ENCODE measurements around the gene GATC. TPM values are rescaled to one million over a fixed set of nuclear protein-coding genes. Genes with fewer than 3 reads are reported as not detected.

Gene GATC
- total and polyA plus RNA-seq, 10 of the 15 experiments (the other 5 are each of a cell fraction or from before 2014, with no cell fraction given) = 5.1 to 40.3 (median 22.9) TPM

DNA sequence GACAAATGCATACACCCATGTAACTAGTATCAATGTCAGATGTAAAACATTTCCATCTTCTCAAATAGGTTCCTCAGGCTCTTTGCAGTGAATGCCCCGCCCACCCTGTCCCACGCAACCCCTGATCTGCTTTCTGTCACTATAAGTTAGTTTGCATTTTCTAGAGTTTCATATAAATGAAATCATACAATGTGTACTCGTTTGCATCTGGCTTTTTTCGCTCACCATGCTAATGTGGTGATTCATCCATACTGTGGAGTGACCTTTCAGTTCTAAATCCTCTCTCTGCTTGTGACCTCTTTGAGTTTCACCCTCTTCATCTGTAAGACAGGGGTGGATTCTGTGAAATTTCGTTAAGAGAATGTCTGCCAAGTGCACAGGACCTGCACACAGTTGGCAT lies 46.7 kb upstream of the GATC start:
- H2AFZ ChIP-seq (ENCODE audit: control insufficient read depth, low read depth, low read length) = no peak overlapping the region
- RAD21 ChIA-PET (ENCODE audit: unreplicated experiment) = no interaction called here
- WGBS (ENCODE audit: insufficient coverage, insufficient replicate concordance, low lambda C conversion rate, missing lambda C conversion rate) = under 1% methylated on average over 5 of the region's 5 CpGs
- H3K27me3 ChIP-seq (replicated peaks in 1 of 2; ENCODE audit: control insufficient read depth in 2 of 2, insufficient read depth in 2 of 2, low read length in 1 of 2) = no peaks in the 10 kb centered on the region; a peak in 2 of 4 replicates
- H3K79me2 ChIP-seq (ENCODE audit: control insufficient read depth, insufficient read depth, low read length) = no peaks in the 10 kb centered on the region
- in situ Hi-C loops (cut with MboI) (no loop called here), intact Hi-C loops (cut with micrococcal nuclease; ENCODE audit: unreplicated experiment) (no loop called here)
- no TSS peak for BruUV-seq (replicated peaks)
- no peak overlapping the region for H3K27ac ChIP-seq (ENCODE audit: control insufficient read depth, insufficient read depth)
- CTCF ChIA-PET = interaction anchor here (0.6 kb wide), 1 partner anchor 30 kb away, joined by 3 read pairs; no protein-coding TSS in a partner anchor
- SMC1A ChIA-PET (ENCODE audit: uncharacterized antibody, unreplicated experiment) = no interaction called here
- DNase-seq (ENCODE audit: low read depth, low spot score) (peak; percentile 5), FAIRE-seq (no peak), ATAC-seq (peak; percentile 61)
- H3K9ac ChIP-seq (ENCODE audit: control insufficient read depth, insufficient read depth, low read length) = no peak overlapping the region
- H3K36me3 ChIP-seq (ENCODE audit: control insufficient read depth in 2 of 2, insufficient read depth in 2 of 2, low read length in 1 of 2) = no peaks in the 10 kb centered on the region
- POLR2A ChIA-PET = no interaction called here
- TF ChIP-seq JUND (IDR thresholded peaks at IDR 0.05; ENCODE audit: low read depth, low read length) (no peak), NR2F1 (conservative IDR thresholded peaks at IDR 0.05) (0 out of 2 replicates have a peak, but pooled peaks have one; percentile 27)
- no peaks in the 10 kb centered on the region for H3K9me3 ChIP-seq (replicated peaks; ENCODE audit: control insufficient read depth, insufficient read depth, low read length)
- H3K4me3 ChIP-seq = no peak overlapping the region
- no peak overlapping the region for H3K4me2 ChIP-seq (ENCODE audit: control insufficient read depth, insufficient read depth)
- H3K4me1 ChIP-seq (ENCODE audit: control insufficient read depth, insufficient read depth, low read length) = 0 out of 2 replicates have a peak, but pooled peaks cover 3% of the 10 kb centered on the region
- H4K20me1 ChIP-seq (ENCODE audit: control insufficient read depth, insufficient read depth) = no peaks in the 10 kb centered on the region

DNA sequence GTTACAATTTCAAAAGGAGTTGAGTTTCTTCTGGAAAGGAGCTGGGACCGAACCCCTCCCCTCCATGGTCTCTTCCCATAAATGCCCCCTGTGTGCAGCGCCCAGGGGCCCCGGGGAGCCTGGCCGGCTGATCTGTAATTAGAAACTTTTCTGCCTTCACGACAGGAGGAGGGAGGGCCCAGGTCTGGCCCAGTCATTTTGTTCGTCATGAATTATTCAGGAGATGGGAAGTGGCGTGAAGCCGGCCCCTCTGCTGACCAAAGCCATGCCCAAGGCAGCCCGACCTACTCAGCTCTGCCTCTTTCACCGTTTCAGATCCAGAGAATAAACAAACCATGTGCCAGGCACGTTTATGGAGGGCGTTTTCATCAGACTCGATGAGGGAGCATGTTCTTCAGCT lies 44.0 kb upstream of the GATC start:
- Histone ChIP-seq H3K4me2 (ENCODE audit: control insufficient read depth, insufficient read depth) (no peak overlapping the region), H3K27ac (ENCODE audit: control insufficient read depth, insufficient read depth) (no peak overlapping the region), H3K4me1 (ENCODE audit: control insufficient read depth, insufficient read depth, low read length) (0 out of 2 replicates have a peak, but pooled peaks cover 3% of the 10 kb centered on the region), H4K20me1 (ENCODE audit: control insufficient read depth, insufficient read depth) (no peaks in the 10 kb centered on the region), H2AFZ (ENCODE audit: control insufficient read depth, low read depth, low read length) (no peak overlapping the region), H3K4me3 (no peak overlapping the region), H3K36me3 (ENCODE audit: control insufficient read depth in 2 of 2, insufficient read depth in 2 of 2, low read length in 1 of 2) (no peaks in the 10 kb centered on the region), H3K9me3 (replicated peaks; ENCODE audit: control insufficient read depth, insufficient read depth, low read length) (no peaks in the 10 kb centered on the region), H3K27me3 (replicated peaks in 1 of 2; ENCODE audit: control insufficient read depth in 2 of 2, insufficient read depth in 2 of 2, low read length in 1 of 2) (no peaks in the 10 kb centered on the region), H3K79me2 (ENCODE audit: control insufficient read depth, insufficient read depth, low read length) (no peaks in the 10 kb centered on the region), H3K9ac (ENCODE audit: control insufficient read depth, insufficient read depth, low read length) (no peak overlapping the region)
- RAD21 ChIA-PET (ENCODE audit: unreplicated experiment) = no interaction called here
- SMC1A ChIA-PET (ENCODE audit: uncharacterized antibody, unreplicated experiment) = no interaction called here
- intact Hi-C loops (cut with micrococcal nuclease; ENCODE audit: unreplicated experiment) (no loop called here), in situ Hi-C loops (cut with MboI) (no loop called here)
- ATAC-seq (no peak), DNase-seq (ENCODE audit: low read depth, low spot score) (no peak), FAIRE-seq (no peak)
- POLR2A ChIA-PET = interaction anchor here (0.5 kb wide), 1 partner anchor 404 kb away, joined by 4 read pairs; no protein-coding TSS in a partner anchor
- TF ChIP-seq NFYA (IDR thresholded peaks at IDR 0.05; ENCODE audit: borderline replicate concordance, low read depth, low read length) (no peak), SMC3 (IDR thresholded peaks at IDR 0.05; ENCODE audit: borderline replicate concordance, low read length) (no peak), SIN3A (IDR thresholded peaks at IDR 0.05; ENCODE audit: low read depth, low read length) (no peak), MYC (IDR thresholded peaks at IDR 0.05; ENCODE audit: insufficient read depth, insufficient read length, insufficient replicate concordance, low read length, severe bottlenecking) (no peak), SPI1 (IDR thresholded peaks at IDR 0.05; ENCODE audit: borderline replicate concordance, insufficient read depth, low read depth, low read length) (no peak), KDM1A (IDR thresholded peaks at IDR 0.05; ENCODE audit: borderline replicate concordance) (no peak), WRNIP1 (IDR thresholded peaks at IDR 0.05; ENCODE audit: borderline replicate concordance, low read depth, low read length) (no peak), TCF12 (IDR thresholded peaks at IDR 0.05; ENCODE audit: low read depth, low read length) (no peak)
- TF ChIP-seq, protein P1, sequence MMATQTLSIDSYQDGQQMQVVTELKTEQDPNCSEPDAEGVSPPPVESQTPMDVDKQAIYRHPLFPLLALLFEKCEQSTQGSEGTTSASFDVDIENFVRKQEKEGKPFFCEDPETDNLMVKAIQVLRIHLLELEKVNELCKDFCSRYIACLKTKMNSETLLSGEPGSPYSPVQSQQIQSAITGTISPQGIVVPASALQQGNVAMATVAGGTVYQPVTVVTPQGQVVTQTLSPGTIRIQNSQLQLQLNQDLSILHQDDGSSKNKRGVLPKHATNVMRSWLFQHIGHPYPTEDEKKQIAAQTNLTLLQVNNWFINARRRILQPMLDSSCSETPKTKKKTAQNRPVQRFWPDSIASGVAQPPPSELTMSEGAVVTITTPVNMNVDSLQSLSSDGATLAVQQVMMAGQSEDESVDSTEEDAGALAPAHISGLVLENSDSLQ (IDR thresholded peaks at IDR 0.05) = no peak
- no TSS peak for BruUV-seq (replicated peaks)
- 7% methylated on average over 13 of the region's 13 CpGs for WGBS (ENCODE audit: insufficient coverage, insufficient replicate concordance, low lambda C conversion rate, missing lambda C conversion rate)
- CTCF ChIA-PET = interaction anchor here (0.6 kb wide), 1 partner anchor 45 kb away, joined by 3 read pairs; no protein-coding TSS in a partner anchor

Measured in GM12878 (cell line).